H1 (cell line): ENCODE results near the gene KCNMA1. TPM values are rescaled to one million over a fixed set of nuclear protein-coding genes. Genes with fewer than 3 reads are reported as not detected.

Experiments used
- EGR1 ChIP-seq: IDR thresholded peaks from 2 replicates; pipeline ENCODE4 v1.6.1; 2011; ENCODE audit warnings: low read depth, low read length, borderline replicate concordance
- KDM4A ChIP-seq: IDR thresholded peaks from one replicate; pipeline ENCODE4 v1.7.1; 2012; ENCODE audit warnings: low read depth, mild to moderate bottlenecking, moderate library complexity, low read length, inconsistent platforms; ENCODE audit not compliant: severe bottlenecking
- KDM5A ChIP-seq: fragments of 200-600 bp; IDR thresholded peaks from 2 replicates; pipeline ENCODE4 v1.7.1; 2012; ENCODE audit warnings: mild to moderate bottlenecking, low read length, inconsistent platforms, mixed read lengths
- MAFK ChIP-seq: IDR thresholded peaks from 2 replicates; pipeline ENCODE4 v1.6.1; 2012; ENCODE audit warnings: low read depth, mild to moderate bottlenecking, improper control_type of control experiment, low read length
- POLR2AphosphoS5 ChIP-seq: IDR thresholded peaks from 2 replicates; pipeline ENCODE4 v1.6.1; 2011; ENCODE audit warnings: low read depth, low read length
- POU5F1 ChIP-seq: IDR thresholded peaks from 2 replicates; pipeline ENCODE4 v1.6.1; 2011; ENCODE audit warnings: low read depth, mild to moderate bottlenecking, low read length, moderate library complexity
- SIN3A ChIP-seq, 2 experiments: IDR thresholded peaks in 1 of 2; conservative IDR thresholded peaks in 1 of 2; 2 replicates each; pipeline ENCODE4 v1.6.1; 2011 to 2012; ENCODE audit warnings: low read length in 2 of 2, improper control_type of control experiment in 1 of 2, low read depth in 1 of 2, mild to moderate bottlenecking in 1 of 2
- SP2 ChIP-seq: IDR thresholded peaks from 2 replicates; pipeline ENCODE4 v1.6.1; 2012; ENCODE audit warnings: mild to moderate bottlenecking, low read length, inconsistent platforms
- polyA plus RNA-seq, 7 experiments: library from polyadenylated mRNA; depleted of rRNA in 3 of 7; stranded (reverse) in 5 of 7; unstranded in 2 of 7; fragments of >200 nt in 5 of 7; fragments of 200-250 nt in 2 of 7; gene quantifications; 1 replicate in 5 of 7; 2 replicates in 1 of 7; 4 replicates in 1 of 7; pipeline versions ENCODE4 v1.2.1 to v1.2.3, GENCODE V29; 2011 to 2013; ENCODE audit warnings: missing spikeins in 2 of 7, mixed read lengths in 2 of 7
- total RNA-seq: library from RNA; stranded (reverse); fragmentation: NEBNext Ultra II Directional; extraction: Animal tissue kit (Norgen Biotek cat#: 25700); gene quantifications from 2 replicates; pipeline ENCODE4 v1.2.1, GENCODE V29; 2021
- TF ChIP-seq, protein P1 (sequence below): fragments of 300-600 bp; sonication (generic); IDR thresholded peaks from 2 replicates; pipeline ENCODE4 v1.7.1; 2012; ENCODE audit warnings: low read length, moderate library complexity, mild to moderate bottlenecking, inconsistent platforms; ENCODE audit not compliant: insufficient replicate concordance

The KCNMA1 gene
- total and polyA plus RNA-seq, 2 of the 8 experiments (the other 6 are each of a cell fraction or from before 2014, with no cell fraction given), result 10.2 to 11.1 TPM

DNA sequence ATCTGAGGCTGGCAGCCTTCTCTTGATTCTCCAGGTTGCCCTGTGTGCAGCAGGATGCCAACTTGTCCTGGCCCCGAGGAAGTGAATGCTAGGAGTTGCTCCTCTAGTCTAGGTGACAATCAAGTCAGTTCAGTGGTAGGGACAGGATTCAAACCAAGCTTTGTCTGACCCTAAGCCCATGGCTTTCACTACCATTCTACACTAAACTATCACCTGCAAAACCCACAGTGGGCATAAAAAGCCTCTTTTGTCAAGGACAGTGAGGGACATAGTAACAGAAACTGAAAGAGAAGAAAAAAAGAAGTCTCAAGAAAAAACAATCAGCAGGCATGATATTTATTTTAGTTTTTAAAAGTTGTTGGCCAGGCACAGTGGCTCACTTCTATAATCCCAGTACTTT lies 33.5 kb downstream of the KCNMA1 start (continued):
- TF ChIP-seq, protein P1, sequence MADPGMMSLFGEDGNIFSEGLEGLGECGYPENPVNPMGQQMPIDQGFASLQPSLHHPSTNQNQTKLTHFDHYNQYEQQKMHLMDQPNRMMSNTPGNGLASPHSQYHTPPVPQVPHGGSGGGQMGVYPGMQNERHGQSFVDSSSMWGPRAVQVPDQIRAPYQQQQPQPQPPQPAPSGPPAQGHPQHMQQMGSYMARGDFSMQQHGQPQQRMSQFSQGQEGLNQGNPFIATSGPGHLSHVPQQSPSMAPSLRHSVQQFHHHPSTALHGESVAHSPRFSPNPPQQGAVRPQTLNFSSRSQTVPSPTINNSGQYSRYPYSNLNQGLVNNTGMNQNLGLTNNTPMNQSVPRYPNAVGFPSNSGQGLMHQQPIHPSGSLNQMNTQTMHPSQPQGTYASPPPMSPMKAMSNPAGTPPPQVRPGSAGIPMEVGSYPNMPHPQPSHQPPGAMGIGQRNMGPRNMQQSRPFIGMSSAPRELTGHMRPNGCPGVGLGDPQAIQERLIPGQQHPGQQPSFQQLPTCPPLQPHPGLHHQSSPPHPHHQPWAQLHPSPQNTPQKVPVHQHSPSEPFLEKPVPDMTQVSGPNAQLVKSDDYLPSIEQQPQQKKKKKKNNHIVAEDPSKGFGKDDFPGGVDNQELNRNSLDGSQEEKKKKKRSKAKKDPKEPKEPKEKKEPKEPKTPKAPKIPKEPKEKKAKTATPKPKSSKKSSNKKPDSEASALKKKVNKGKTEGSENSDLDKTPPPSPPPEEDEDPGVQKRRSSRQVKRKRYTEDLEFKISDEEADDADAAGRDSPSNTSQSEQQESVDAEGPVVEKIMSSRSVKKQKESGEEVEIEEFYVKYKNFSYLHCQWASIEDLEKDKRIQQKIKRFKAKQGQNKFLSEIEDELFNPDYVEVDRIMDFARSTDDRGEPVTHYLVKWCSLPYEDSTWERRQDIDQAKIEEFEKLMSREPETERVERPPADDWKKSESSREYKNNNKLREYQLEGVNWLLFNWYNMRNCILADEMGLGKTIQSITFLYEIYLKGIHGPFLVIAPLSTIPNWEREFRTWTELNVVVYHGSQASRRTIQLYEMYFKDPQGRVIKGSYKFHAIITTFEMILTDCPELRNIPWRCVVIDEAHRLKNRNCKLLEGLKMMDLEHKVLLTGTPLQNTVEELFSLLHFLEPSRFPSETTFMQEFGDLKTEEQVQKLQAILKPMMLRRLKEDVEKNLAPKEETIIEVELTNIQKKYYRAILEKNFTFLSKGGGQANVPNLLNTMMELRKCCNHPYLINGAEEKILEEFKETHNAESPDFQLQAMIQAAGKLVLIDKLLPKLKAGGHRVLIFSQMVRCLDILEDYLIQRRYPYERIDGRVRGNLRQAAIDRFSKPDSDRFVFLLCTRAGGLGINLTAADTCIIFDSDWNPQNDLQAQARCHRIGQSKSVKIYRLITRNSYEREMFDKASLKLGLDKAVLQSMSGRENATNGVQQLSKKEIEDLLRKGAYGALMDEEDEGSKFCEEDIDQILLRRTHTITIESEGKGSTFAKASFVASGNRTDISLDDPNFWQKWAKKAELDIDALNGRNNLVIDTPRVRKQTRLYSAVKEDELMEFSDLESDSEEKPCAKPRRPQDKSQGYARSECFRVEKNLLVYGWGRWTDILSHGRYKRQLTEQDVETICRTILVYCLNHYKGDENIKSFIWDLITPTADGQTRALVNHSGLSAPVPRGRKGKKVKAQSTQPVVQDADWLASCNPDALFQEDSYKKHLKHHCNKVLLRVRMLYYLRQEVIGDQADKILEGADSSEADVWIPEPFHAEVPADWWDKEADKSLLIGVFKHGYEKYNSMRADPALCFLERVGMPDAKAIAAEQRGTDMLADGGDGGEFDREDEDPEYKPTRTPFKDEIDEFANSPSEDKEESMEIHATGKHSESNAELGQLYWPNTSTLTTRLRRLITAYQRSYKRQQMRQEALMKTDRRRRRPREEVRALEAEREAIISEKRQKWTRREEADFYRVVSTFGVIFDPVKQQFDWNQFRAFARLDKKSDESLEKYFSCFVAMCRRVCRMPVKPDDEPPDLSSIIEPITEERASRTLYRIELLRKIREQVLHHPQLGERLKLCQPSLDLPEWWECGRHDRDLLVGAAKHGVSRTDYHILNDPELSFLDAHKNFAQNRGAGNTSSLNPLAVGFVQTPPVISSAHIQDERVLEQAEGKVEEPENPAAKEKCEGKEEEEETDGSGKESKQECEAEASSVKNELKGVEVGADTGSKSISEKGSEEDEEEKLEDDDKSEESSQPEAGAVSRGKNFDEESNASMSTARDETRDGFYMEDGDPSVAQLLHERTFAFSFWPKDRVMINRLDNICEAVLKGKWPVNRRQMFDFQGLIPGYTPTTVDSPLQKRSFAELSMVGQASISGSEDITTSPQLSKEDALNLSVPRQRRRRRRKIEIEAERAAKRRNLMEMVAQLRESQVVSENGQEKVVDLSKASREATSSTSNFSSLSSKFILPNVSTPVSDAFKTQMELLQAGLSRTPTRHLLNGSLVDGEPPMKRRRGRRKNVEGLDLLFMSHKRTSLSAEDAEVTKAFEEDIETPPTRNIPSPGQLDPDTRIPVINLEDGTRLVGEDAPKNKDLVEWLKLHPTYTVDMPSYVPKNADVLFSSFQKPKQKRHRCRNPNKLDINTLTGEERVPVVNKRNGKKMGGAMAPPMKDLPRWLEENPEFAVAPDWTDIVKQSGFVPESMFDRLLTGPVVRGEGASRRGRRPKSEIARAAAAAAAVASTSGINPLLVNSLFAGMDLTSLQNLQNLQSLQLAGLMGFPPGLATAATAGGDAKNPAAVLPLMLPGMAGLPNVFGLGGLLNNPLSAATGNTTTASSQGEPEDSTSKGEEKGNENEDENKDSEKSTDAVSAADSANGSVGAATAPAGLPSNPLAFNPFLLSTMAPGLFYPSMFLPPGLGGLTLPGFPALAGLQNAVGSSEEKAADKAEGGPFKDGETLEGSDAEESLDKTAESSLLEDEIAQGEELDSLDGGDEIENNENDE, result no peak
- TF ChIP-seq POLR2AphosphoS5 (no peak), EGR1 (no peak), SP2 (no peak), MAFK (no peak), SIN3A (conservative IDR thresholded peaks at IDR 0.05 in 1 of 2, IDR thresholded peaks at IDR 0.05 in 1 of 2; ENCODE audit: low read depth in 1 of 2, low read length in 2 of 2) (no peak), KDM5A (no peak), KDM4A (no peak), POU5F1 (no peak)
